Measurements from ENCODE around the gene DPH3.
A peak's percentile ranks its signal among the peaks of the same experiment; 100 is the strongest.

Gene DPH3

DNA sequence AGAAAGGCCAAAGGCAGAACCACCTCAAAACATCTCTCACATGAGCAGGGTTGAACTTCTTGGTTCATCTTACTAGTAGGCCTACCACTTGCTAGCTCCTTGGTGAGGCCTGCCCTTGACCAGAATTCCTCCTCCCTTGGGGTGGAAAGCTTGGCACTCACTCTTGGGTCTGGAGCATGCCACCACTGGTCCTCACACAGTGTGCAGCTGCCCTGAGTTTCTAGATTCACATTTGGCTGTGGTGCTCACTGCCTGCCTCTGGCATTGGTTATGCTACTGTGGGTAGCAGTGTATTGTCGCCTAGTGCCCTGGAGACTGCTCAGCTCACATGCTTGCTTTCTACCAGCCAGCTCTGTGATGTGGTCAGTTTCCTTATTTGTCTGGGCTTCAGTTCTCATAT lies 23.9 kb upstream of the DPH3 start (continued):
- TF ChIP-seq, protein P1, sequence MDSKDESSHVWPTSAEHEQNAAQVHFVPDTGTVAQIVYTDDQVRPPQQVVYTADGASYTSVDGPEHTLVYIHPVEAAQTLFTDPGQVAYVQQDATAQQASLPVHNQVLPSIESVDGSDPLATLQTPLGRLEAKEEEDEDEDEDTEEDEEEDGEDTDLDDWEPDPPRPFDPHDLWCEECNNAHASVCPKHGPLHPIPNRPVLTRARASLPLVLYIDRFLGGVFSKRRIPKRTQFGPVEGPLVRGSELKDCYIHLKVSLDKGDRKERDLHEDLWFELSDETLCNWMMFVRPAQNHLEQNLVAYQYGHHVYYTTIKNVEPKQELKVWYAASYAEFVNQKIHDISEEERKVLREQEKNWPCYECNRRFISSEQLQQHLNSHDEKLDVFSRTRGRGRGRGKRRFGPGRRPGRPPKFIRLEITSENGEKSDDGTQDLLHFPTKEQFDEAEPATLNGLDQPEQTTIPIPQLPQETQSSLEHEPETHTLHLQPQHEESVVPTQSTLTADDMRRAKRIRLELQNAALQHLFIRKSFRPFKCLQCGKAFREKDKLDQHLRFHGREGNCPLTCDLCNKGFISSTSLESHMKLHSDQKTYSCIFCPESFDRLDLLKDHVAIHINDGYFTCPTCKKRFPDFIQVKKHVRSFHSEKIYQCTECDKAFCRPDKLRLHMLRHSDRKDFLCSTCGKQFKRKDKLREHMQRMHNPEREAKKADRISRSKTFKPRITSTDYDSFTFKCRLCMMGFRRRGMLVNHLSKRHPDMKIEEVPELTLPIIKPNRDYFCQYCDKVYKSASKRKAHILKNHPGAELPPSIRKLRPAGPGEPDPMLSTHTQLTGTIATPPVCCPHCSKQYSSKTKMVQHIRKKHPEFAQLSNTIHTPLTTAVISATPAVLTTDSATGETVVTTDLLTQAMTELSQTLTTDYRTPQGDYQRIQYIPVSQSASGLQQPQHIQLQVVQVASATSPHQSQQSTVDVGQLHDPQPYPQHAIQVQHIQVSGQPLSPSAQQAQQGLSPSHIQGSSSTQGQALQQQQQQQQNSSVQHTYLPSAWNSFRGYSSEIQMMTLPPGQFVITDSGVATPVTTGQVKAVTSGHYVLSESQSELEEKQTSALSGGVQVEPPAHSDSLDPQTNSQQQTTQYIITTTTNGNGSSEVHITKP (tag by site-specific recombination; IDR thresholded peaks at IDR 0.05), result no peak
- TF ChIP-seq, protein P2, sequence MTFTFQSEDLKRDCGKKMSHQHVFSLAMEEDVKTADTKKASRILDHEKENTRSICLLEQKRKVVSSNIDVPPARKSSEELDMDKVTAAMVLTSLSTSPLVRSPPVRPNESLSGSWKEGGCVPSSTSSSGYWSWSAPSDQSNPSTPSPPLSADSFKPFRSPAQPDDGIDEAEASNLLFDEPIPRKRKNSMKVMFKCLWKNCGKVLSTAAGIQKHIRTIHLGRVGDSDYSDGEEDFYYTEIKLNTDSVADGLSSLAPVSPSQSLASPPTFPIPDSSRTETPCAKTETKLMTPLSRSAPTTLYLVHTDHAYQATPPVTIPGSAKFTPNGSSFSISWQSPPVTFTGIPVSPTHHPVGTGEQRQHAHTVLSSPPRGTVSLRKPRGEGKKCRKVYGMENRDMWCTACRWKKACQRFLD (tag by site-specific recombination; IDR thresholded peaks at IDR 0.05), result no peak
- no peak for TF ChIP-seq ZNF707 (tag by site-specific recombination; IDR thresholded peaks at IDR 0.05)
- no peak for TF ChIP-seq ZNF341 (tag by site-specific recombination; IDR thresholded peaks at IDR 0.05; ENCODE audit: low read depth)
- TF ChIP-seq ZNF76 (tag by site-specific recombination; IDR thresholded peaks at IDR 0.05; ENCODE audit: borderline replicate concordance, low read depth), result no peak
- no peak for TF ChIP-seq ZNF561 (tag by site-specific recombination; IDR thresholded peaks at IDR 0.05; ENCODE audit: borderline replicate concordance)
- TF ChIP-seq ZNF350 (tag by site-specific recombination; IDR thresholded peaks at IDR 0.05), result no peak

DNA sequence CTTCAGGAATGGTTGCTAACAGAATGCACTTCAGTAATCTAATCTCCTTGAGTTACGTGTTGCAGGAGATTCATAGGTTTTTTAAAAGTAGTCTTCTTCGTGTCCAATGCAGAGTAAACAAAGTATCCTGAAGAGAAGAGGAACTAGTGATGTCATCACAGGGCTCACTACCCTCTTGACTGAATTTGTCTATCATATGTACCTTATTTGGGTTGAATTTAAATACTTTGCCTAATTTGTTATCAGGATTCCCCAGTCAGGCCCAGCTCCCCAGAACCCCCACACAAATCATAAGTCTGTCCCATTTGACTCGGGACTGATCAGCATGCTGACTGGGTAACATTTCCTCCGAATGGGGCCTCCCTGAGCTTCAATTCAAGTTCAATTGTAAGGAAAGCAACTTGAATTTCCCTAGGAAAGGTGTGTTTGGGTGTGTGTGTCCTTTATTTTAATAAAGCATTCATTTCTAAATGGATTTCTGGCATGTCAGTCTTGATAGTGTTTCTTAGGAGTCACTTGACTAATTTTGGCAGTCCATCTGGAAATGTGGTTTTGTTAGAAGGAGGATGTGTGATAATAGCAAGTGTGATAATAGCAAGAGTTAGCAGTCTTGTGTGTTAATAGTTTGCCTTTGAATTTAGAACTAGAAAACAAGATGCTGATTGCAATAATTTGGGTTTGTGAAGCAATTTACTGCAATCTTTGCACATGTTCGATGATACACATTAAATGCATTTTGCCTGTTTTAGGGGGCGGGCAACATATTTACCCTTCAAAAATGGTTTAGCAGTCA lies 22.2 kb upstream of the DPH3 start:
- Histone ChIP-seq H3K27ac (ENCODE audit: extremely low read depth, low read depth, low read length) (no peak overlapping the region), H3K4me3 (ENCODE audit: low read depth, low read length) (no peak overlapping the region), H3K36me3 (ENCODE audit: control insufficient read depth in 2 of 2, insufficient read depth in 1 of 2, low read length in 2 of 2) (peaks cover 8 to 49% of the 10 kb centered on the region in 2 experiments), H3K4me1 (ENCODE audit: control insufficient read depth, insufficient read depth, low read length) (no peaks in the 10 kb centered on the region), H3K9me3 (ENCODE audit: control insufficient read depth, insufficient read depth, low read depth, low read length) (no peaks in the 10 kb centered on the region)
- ChIA-PET CTCF (interaction anchor here (1.5 kb wide), 1 partner anchor 230 kb away, joined by 4 read pairs; no protein-coding TSS in a partner anchor), POLR2A (no interaction called here)
- TF ChIP-seq, protein P3, sequence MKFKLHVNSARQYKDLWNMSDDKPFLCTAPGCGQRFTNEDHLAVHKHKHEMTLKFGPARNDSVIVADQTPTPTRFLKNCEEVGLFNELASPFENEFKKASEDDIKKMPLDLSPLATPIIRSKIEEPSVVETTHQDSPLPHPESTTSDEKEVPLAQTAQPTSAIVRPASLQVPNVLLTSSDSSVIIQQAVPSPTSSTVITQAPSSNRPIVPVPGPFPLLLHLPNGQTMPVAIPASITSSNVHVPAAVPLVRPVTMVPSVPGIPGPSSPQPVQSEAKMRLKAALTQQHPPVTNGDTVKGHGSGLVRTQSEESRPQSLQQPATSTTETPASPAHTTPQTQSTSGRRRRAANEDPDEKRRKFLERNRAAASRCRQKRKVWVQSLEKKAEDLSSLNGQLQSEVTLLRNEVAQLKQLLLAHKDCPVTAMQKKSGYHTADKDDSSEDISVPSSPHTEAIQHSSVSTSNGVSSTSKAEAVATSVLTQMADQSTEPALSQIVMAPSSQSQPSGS (tag by site-specific recombination; IDR thresholded peaks at IDR 0.05; ENCODE audit: low read depth), result peak; percentile 31; the same call in 1 of the 2 replicates
- no peak for TF ChIP-seq ZNF658 (tag by site-specific recombination; IDR thresholded peaks at IDR 0.05)

DNA sequence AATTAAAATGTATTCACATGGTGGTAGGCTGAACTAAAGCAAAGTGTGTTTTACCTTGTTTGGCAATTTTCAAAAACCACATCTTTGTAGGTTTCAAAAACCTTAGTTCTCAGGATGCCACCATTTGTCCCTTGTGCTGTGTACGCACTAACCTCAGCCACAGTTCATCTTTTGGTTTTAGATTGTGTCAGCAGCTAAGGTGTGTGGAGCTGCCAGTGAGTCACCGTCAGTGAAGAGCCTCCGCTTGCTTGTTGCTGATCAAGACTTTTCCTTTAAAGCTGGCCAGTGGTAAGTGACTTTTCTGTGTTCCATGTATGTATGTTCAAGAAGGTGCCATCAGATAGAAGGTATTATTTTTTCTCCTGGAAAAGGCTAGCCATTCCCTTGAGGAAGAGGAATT lies 21.4 kb upstream of the DPH3 start:
- ChIA-PET CTCF (interaction anchor here (0.6 to 1.5 kb wide), 2 partner anchors 231 to 304 kb away, joined by 3 to 4 read pairs; no protein-coding TSS in a partner anchor), POLR2A (no interaction called here)
- Histone ChIP-seq H3K27ac (ENCODE audit: extremely low read depth, low read depth, low read length) (no peak overlapping the region), H3K36me3 (ENCODE audit: control insufficient read depth in 2 of 2, insufficient read depth in 1 of 2, low read length in 2 of 2) (peaks cover 11 to 54% of the 10 kb centered on the region in 2 experiments), H3K9me3 (ENCODE audit: control insufficient read depth, insufficient read depth, low read depth, low read length) (no peaks in the 10 kb centered on the region), H3K4me1 (ENCODE audit: control insufficient read depth, insufficient read depth, low read length) (no peaks in the 10 kb centered on the region), H3K4me3 (ENCODE audit: low read depth, low read length) (no peak overlapping the region)
- no peak for TF ChIP-seq ZFHX2 (tag by site-specific recombination; conservative IDR thresholded peaks at IDR 0.05)
- TF ChIP-seq WT1 (tag by site-specific recombination; IDR thresholded peaks at IDR 0.05), result no peak
- no peak for TF ChIP-seq BCL11A (tag by site-specific recombination; IDR thresholded peaks at IDR 0.05; ENCODE audit: low read depth)

DNA sequence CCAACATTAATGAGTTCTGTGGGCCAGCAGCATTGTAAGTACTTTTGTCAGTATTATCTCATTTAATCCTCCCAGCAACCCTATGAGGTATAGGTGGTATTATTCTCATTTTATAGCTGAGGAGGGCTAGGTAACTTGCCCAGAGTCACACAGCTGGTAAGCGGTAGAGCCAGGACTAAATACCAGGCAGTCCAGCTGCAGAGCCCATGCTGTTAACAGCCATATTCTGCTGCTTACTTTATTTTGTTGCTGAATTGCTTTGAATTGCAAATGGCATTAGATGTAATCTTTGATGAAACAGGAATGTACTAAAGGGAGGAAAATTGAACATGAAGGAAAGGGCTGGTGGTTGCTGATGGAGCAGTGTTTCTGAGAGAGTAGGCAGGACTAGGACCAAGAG lies 19.9 kb upstream of the DPH3 start:
- H3K4me3 ChIP-seq (ENCODE audit: low read depth, low read length), result no peak overlapping the region
- H3K27ac ChIP-seq (ENCODE audit: extremely low read depth, low read depth, low read length), result no peak overlapping the region
- POLR2A ChIA-PET, result no interaction called here
- H3K9me3 ChIP-seq (ENCODE audit: control insufficient read depth, insufficient read depth, low read depth, low read length), result no peaks in the 10 kb centered on the region
- no peaks in the 10 kb centered on the region for H3K4me1 ChIP-seq (ENCODE audit: control insufficient read depth, insufficient read depth, low read length)
- no peak for TF ChIP-seq ZNF341 (tag by site-specific recombination; IDR thresholded peaks at IDR 0.05; ENCODE audit: low read depth)
- peak; percentile 34; the same call in 1 of the 2 replicates for TF ChIP-seq ZNF664 (tag by site-specific recombination; IDR thresholded peaks at IDR 0.05)
- TF ChIP-seq ZNF23 (tag by site-specific recombination; IDR thresholded peaks at IDR 0.05; ENCODE audit: borderline replicate concordance), result no peak
- CTCF ChIA-PET, result no interaction called here
- peaks cover 11 to 57% of the 10 kb centered on the region in 2 experiments for H3K36me3 ChIP-seq (ENCODE audit: control insufficient read depth in 2 of 2, insufficient read depth in 1 of 2, low read length in 2 of 2)
